HepG2 (cell line): ENCODE measurements around the gene INHA. TPM values are rescaled to one million over a fixed set of nuclear protein-coding genes. Genes with fewer than 3 reads are reported as not detected.

Experiments
- CBX5 ChIP-seq: sonication (generic); formaldehyde crosslinking; IDR thresholded peaks from 2 replicates; pipeline ENCODE4 v1.4.0; 2020; ENCODE audit warnings: missing genetic modification reagents, borderline replicate concordance
- ELF3 ChIP-seq: IDR thresholded peaks from 2 replicates; pipeline ENCODE4 v1.6.1; 2016; ENCODE audit warnings: missing genetic modification reagents, missing compliant biosample characterization
- GTF2F1 ChIP-seq: fragments of 150-350 bp; IDR thresholded peaks from 2 replicates; pipeline ENCODE4 v1.6.1; 2014; ENCODE audit warnings: low read length
- KDM3A ChIP-seq: IDR thresholded peaks from 2 replicates; pipeline ENCODE4 v1.6.1; 2018; ENCODE audit warnings: low read depth, missing compliant biosample characterization
- KLF16 ChIP-seq, 2 experiments: sonication (generic) in 1 of 2; formaldehyde crosslinking in 1 of 2; IDR thresholded peaks; 2 replicates each; pipeline versions ENCODE4 v1.6.1 to v1.8.0; 2016 to 2023; ENCODE audit warnings: missing genetic modification reagents in 2 of 2, missing compliant biosample characterization in 1 of 2
- PHF21A ChIP-seq: sonication (generic); formaldehyde crosslinking; IDR thresholded peaks from 2 replicates; pipeline ENCODE4 v1.5.0; 2020; ENCODE audit warnings: mild to moderate bottlenecking, missing genetic modification reagents
- RFX1 ChIP-seq: fragments of 450-650 bp; IDR thresholded peaks from 2 replicates; pipeline ENCODE4 v1.6.1; 2017
- RFXAP ChIP-seq: sonication (generic); formaldehyde crosslinking; IDR thresholded peaks from 2 replicates; pipeline ENCODE4 v1.4.0; 2020; ENCODE audit warnings: missing genetic modification reagents, borderline replicate concordance
- U2AF2 ChIP-seq: fragments of 200-400 bp; formaldehyde crosslinking; IDR thresholded peaks from 2 replicates; pipeline ENCODE4 v1.6.1; 2017; ENCODE audit warnings: low read depth, mild to moderate bottlenecking, low read length
- ZMYM3 ChIP-seq: sonication (generic); formaldehyde crosslinking; IDR thresholded peaks from 2 replicates; pipeline ENCODE4 v1.5.1; 2020; ENCODE audit warnings: mild to moderate bottlenecking, missing genetic modification reagents
- ZNF251 ChIP-seq: sonication (generic); formaldehyde crosslinking; IDR thresholded peaks from 2 replicates; pipeline ENCODE4 v1.9.0; 2021; ENCODE audit warnings: mild to moderate bottlenecking, missing genetic modification reagents
- ZNF557 ChIP-seq: sonication (generic); formaldehyde crosslinking; IDR thresholded peaks from 2 replicates; pipeline ENCODE4 v1.4.0; 2020; ENCODE audit warnings: missing genetic modification reagents
- ZNF841 ChIP-seq: sonication (generic); formaldehyde crosslinking; IDR thresholded peaks from 2 replicates; pipeline ENCODE4 v1.8.1; 2023; ENCODE audit warnings: missing genetic modification reagents, borderline replicate concordance
- polyA plus RNA-seq, 8 experiments: library from polyadenylated mRNA; depleted of rRNA in 3 of 8; stranded (reverse) in 7 of 8; unstranded in 1 of 8; fragments of >200 nt; fragmentation: Illumina TruSeq in 4 of 8; extraction: Trizol in 4 of 8; gene quantifications; 2 replicates each; pipeline versions ENCODE4 v1.2.1 to v1.2.3, GENCODE V29; 2011 to 2016; ENCODE audit warnings: low read depth in 4 of 8, missing spikeins in 1 of 8, mixed read lengths in 1 of 8; ENCODE audit not compliant: insufficient read depth in 1 of 8
- total RNA-seq, 5 experiments: library from RNA; depleted of rRNA; stranded (reverse); fragments of >200 nt; fragmentation: Illumina TruSeq; extraction: Trizol; gene quantifications; 2 replicates each; pipeline ENCODE4 v1.2.3, GENCODE V29; 2016; ENCODE audit warnings: low read depth in 1 of 5
- TF ChIP-seq, protein P1 (sequence below): sonication (generic); formaldehyde crosslinking; IDR thresholded peaks from 2 replicates; pipeline ENCODE4 v1.8.0; 2022; ENCODE audit warnings: missing genetic modification reagents, mild to moderate bottlenecking, inconsistent platforms, borderline replicate concordance
- TF ChIP-seq, protein P2 (sequence below): sonication (generic); formaldehyde crosslinking; IDR thresholded peaks from 2 replicates; pipeline ENCODE4 v1.4.0; 2020; ENCODE audit warnings: missing genetic modification reagents
- TF ChIP-seq, protein P3 (sequence below): sonication (generic); formaldehyde crosslinking; IDR thresholded peaks from 2 replicates; pipeline ENCODE4 v1.5.1; 2020; ENCODE audit warnings: mild to moderate bottlenecking, missing genetic modification reagents
- TF ChIP-seq, protein P4 (sequence below): sonication (generic); formaldehyde crosslinking; IDR thresholded peaks from 2 replicates; pipeline ENCODE4 v1.9.0; 2021; ENCODE audit warnings: missing genetic modification reagents, borderline replicate concordance
- TF ChIP-seq, protein P5 (sequence below): sonication (generic); formaldehyde crosslinking; IDR thresholded peaks from 2 replicates; pipeline ENCODE4 v1.4.0; 2020; ENCODE audit warnings: mild to moderate bottlenecking, low read depth, missing genetic modification reagents

Gene INHA
- total and polyA plus RNA-seq, 2 of the 13 experiments (the other 11 are each of a cell fraction or from before 2014, with no cell fraction given) = 4.1 to 15.2 TPM

DNA sequence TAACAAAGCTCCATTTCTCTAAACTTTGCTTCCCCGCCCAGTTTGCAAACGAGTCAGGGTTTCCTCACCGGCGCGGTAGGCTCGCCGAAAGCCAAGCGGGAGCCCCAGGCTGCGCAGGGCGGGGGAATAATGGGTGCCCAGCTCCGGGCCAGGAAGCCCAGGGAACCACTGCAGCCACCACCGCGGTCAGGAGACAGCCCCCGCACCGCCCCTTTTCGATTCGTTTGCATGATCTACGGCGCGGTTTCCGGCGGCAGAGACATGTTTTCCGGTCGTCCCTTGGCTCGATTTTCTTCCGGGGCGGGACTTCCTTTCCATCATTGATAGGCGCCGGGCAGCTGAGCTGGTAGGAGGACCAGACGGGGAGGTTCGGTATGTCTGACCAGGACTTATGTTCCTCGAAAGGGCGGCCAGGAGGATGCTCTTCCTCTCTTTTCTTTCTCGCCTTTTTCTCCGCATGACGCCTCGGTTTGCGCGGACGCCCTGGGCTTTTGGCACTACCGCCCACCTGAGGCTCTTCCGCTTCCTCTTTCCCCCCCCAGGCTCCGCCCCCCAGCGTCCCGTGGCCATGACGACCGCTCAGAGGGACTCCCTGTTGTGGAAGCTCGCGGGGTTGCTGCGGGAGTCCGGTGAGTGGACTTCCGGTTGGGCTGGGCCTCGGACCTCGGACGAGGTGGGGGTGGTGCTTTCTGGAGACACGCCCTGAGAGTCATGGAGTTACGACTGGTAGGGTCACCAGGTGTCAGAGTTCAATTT lies 25.6 kb downstream of the INHA start, which contains the start of gene STK11IP (continued):
- TF ChIP-seq, protein P1, sequence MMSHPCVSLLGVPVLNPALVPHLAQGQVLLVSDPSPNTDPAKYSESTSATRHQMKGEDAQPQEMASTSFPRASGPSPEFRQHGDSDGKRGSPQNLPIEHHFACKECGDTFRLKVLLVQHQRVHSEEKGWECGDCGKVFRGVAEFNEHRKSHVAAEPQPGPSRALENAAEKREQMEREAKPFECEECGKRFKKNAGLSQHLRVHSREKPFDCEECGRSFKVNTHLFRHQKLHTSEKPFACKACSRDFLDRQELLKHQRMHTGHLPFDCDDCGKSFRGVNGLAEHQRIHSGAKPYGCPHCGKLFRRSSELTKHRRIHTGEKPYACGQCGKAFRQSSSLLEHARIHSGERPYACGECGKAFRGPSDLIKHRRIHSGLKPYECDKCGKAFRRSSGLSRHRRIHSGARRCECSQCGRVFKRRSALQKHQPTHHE (CRISPR knock-in tag) = peak; percentile 66
- peak in 1 of 2 experiments; percentile 70; a peak in 2 of 4 replicates for TF ChIP-seq KLF16 (CRISPR knock-in tag; IDR thresholded peaks at IDR 0.05)
- TF ChIP-seq RFXAP (CRISPR knock-in tag) = peak; percentile 43
- peak; percentile 81; the same call in 1 of the 2 replicates for TF ChIP-seq PHF21A
- TF ChIP-seq, protein P2, sequence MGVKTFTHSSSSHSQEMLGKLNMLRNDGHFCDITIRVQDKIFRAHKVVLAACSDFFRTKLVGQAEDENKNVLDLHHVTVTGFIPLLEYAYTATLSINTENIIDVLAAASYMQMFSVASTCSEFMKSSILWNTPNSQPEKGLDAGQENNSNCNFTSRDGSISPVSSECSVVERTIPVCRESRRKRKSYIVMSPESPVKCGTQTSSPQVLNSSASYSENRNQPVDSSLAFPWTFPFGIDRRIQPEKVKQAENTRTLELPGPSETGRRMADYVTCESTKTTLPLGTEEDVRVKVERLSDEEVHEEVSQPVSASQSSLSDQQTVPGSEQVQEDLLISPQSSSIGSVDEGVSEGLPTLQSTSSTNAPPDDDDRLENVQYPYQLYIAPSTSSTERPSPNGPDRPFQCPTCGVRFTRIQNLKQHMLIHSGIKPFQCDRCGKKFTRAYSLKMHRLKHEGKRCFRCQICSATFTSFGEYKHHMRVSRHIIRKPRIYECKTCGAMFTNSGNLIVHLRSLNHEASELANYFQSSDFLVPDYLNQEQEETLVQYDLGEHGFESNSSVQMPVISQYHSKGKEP (CRISPR knock-in tag) = 0 out of 2 replicates have a peak, but pooled peaks have one; percentile 34
- no peak for TF ChIP-seq ZNF251 (CRISPR knock-in tag)
- TF ChIP-seq U2AF2 = peak; percentile 100
- TF ChIP-seq, protein P3, sequence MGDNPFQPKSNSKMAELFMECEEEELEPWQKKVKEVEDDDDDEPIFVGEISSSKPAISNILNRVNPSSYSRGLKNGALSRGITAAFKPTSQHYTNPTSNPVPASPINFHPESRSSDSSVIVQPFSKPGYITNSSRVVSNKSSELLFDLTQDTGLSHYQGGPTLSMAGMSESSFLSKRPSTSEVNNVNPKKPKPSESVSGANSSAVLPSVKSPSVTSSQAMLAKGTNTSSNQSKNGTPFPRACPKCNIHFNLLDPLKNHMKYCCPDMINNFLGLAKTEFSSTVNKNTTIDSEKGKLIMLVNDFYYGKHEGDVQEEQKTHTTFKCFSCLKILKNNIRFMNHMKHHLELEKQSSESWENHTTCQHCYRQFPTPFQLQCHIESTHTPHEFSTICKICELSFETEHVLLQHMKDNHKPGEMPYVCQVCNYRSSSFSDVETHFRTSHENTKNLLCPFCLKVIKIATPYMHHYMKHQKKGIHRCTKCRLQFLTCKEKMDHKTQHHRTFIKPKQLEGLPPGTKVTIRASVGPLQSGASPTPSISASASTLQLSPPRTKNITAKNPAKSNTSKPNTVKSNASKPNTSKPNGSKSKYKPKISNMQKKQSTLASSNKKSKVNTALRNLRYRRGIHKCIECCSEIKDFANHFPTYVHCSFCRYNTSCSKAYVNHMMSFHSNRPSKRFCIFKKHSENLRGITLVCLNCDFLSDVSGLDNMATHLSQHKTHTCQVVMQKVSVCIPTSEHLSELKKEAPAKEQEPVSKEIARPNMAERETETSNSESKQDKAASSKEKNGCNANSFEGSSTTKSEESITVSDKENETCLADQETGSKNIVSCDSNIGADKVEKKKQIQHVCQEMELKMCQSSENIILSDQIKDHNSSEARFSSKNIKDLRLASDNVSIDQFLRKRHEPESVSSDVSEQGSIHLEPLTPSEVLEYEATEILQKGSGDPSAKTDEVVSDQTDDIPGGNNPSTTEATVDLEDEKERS (CRISPR knock-in tag) = peak; percentile 47; the same call in 1 of the 2 replicates
- TF ChIP-seq ZNF841 (CRISPR knock-in tag) = no peak
- peak; percentile 88 for TF ChIP-seq ELF3 (CRISPR knock-in tag)
- TF ChIP-seq, protein P4, sequence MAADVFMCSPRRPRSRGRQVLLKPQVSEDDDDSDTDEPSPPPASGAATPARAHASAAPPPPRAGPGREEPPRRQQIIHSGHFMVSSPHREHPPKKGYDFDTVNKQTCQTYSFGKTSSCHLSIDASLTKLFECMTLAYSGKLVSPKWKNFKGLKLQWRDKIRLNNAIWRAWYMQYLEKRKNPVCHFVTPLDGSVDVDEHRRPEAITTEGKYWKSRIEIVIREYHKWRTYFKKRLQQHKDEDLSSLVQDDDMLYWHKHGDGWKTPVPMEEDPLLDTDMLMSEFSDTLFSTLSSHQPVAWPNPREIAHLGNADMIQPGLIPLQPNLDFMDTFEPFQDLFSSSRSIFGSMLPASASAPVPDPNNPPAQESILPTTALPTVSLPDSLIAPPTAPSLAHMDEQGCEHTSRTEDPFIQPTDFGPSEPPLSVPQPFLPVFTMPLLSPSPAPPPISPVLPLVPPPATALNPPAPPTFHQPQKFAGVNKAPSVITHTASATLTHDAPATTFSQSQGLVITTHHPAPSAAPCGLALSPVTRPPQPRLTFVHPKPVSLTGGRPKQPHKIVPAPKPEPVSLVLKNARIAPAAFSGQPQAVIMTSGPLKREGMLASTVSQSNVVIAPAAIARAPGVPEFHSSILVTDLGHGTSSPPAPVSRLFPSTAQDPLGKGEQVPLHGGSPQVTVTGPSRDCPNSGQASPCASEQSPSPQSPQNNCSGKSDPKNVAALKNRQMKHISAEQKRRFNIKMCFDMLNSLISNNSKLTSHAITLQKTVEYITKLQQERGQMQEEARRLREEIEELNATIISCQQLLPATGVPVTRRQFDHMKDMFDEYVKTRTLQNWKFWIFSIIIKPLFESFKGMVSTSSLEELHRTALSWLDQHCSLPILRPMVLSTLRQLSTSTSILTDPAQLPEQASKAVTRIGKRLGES (CRISPR knock-in tag) = no peak
- peak; percentile 61; the same call in 1 of the 2 replicates for TF ChIP-seq ZNF557 (CRISPR knock-in tag)
- TF ChIP-seq CBX5 (CRISPR knock-in tag) = peak; percentile 21; the same call in 1 of the 2 replicates
- no peak for TF ChIP-seq GTF2F1
- TF ChIP-seq ZMYM3 = 0 out of 2 replicates have a peak, but pooled peaks have one; percentile 20
- TF ChIP-seq, protein P5, sequence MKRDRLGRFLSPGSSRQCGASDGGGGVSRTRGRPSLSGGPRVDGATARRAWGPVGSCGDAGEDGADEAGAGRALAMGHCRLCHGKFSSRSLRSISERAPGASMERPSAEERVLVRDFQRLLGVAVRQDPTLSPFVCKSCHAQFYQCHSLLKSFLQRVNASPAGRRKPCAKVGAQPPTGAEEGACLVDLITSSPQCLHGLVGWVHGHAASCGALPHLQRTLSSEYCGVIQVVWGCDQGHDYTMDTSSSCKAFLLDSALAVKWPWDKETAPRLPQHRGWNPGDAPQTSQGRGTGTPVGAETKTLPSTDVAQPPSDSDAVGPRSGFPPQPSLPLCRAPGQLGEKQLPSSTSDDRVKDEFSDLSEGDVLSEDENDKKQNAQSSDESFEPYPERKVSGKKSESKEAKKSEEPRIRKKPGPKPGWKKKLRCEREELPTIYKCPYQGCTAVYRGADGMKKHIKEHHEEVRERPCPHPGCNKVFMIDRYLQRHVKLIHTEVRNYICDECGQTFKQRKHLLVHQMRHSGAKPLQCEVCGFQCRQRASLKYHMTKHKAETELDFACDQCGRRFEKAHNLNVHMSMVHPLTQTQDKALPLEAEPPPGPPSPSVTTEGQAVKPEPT (CRISPR knock-in tag) = peak; percentile 82; the same call in 1 of the 2 replicates
- peak; percentile 100 for TF ChIP-seq RFX1
- peak; percentile 73; the same call in 1 of the 2 replicates for TF ChIP-seq KDM3A
